CD4-positive, alpha-beta memory T cell (primary cell): ENCODE data around the gene RPAP3. TPM values are rescaled to one million over a fixed set of nuclear protein-coding genes. Genes with fewer than 3 reads are reported as not detected.
"Not testable (repeated sequence)": the region's sequence is repeated elsewhere in the genome, so short reads cannot be mapped to it uniquely, and the experiment has no call there.

Experiments used
- CTCF ChIA-PET: fragments of 350-600 bp; sonication (Branson Sonifier 250); formaldehyde crosslinking; loops from one replicate; lab custom pipeline; 2021; ENCODE audit warnings: inconsistent platforms; ENCODE audit not compliant: partially characterized antibody; lab: Charles Lee
- POLR2A ChIA-PET: fragments of 350-600 bp; sonication (Branson Sonifier 250); formaldehyde crosslinking; loops from one replicate; lab custom pipeline; 2021; ENCODE audit not compliant: partially characterized antibody; lab: Charles Lee
- DNase-seq, 5 donors: peaks; one replicate each; pipeline versions ENCODE4 v3.0.0 to v3.0.0-alpha.2; 2020 to 2022; ENCODE audit warnings: mixed read lengths in 1 of 5
- H3K27ac ChIP-seq: one replicate; pipeline ENCODE4 v1.7.0; 2013; ENCODE audit warnings: low read depth, low read length
- H3K27me3 ChIP-seq: 2 replicates; pipeline ENCODE4 v1.7.0; 2013; ENCODE audit warnings: mild to moderate bottlenecking, low read length, moderate library complexity; ENCODE audit not compliant: insufficient read depth
- H3K36me3 ChIP-seq: 2 replicates; pipeline ENCODE4 v1.7.0; 2013; ENCODE audit warnings: mild to moderate bottlenecking, low read length, moderate library complexity; ENCODE audit not compliant: insufficient read depth
- H3K4me1 ChIP-seq: 2 replicates; pipeline ENCODE4 v1.7.0; 2013; ENCODE audit warnings: mild to moderate bottlenecking, low read length, moderate library complexity; ENCODE audit not compliant: insufficient read depth
- H3K4me3 ChIP-seq, 2 donors: one replicate each; pipeline ENCODE4 v1.7.0; 2013; ENCODE audit warnings: low read length in 2 of 2, mild to moderate bottlenecking in 1 of 2
- H3K9me3 ChIP-seq, 2 donors: one replicate each; pipeline ENCODE4 v1.7.0; 2013; ENCODE audit warnings: low read length in 2 of 2, control low read depth in 1 of 2; ENCODE audit not compliant: control insufficient read depth in 1 of 2
- H3K27ac Mint-ChIP-seq, 7 donors: one replicate each; pipeline ENCODE4 v1.8.0; 2020 to 2021; ENCODE audit warnings: mixed read lengths in 7 of 7, mild to moderate bottlenecking in 6 of 7, inconsistent platforms in 3 of 7, moderate library complexity in 3 of 7
- H3K27me3 Mint-ChIP-seq, 2 donors: one replicate each; pipeline ENCODE4 v1.8.0; 2020 to 2021; ENCODE audit warnings: mixed read lengths in 2 of 2
- H3K36me3 Mint-ChIP-seq, 2 donors: one replicate each; pipeline ENCODE4 v1.8.0; 2020 to 2021; ENCODE audit warnings: mixed read lengths in 2 of 2, inconsistent platforms in 1 of 2, mild to moderate bottlenecking in 1 of 2
- H3K4me1 Mint-ChIP-seq, 4 donors: one replicate each; pipeline ENCODE4 v1.8.0; 2020 to 2021; ENCODE audit warnings: mixed read lengths in 4 of 4, mild to moderate bottlenecking in 1 of 4
- H3K4me3 Mint-ChIP-seq, 8 donors: one replicate each; pipeline ENCODE4 v1.8.0; 2020 to 2021; ENCODE audit warnings: mixed read lengths in 8 of 8, mild to moderate bottlenecking in 7 of 8, moderate library complexity in 6 of 8, inconsistent platforms in 3 of 8
- H3K9me3 Mint-ChIP-seq, 8 donors: one replicate each; pipeline ENCODE4 v1.8.0; 2020 to 2021; ENCODE audit warnings: mixed read lengths in 8 of 8, mild to moderate bottlenecking in 5 of 8, inconsistent platforms in 3 of 8, moderate library complexity in 1 of 8
- intact Hi-C: fragments of 100-400 bp; cut with micrococcal nuclease; formaldehyde crosslinking; loops from one replicate; pipeline ENCODE4 v1.15.1; 2023
- polyA plus RNA-seq, 2 donors: library from polyadenylated mRNA; unstranded; fragments of 300-500 nt; fragmentation: Illumina TruSeq; gene quantifications; one replicate each; pipeline ENCODE4 v1.2.3, GENCODE V29; 2021
- total RNA-seq, 2 experiments: library from RNA; stranded (reverse); gene quantifications; one replicate each; pipeline ENCODE4 v1.2.3, GENCODE V29; 2021

RPAP3 gene
- total and polyA plus RNA-seq, 4 experiments from 2014 or later, result 32.1 to 41.8 (median 37.1) TPM

- H3K4me3 Mint-ChIP-seq, H3K9me3 ChIP-seq, H3K27ac ChIP-seq, CTCF ChIA-PET, H3K27me3 ChIP-seq, H3K4me1 Mint-ChIP-seq, H3K36me3 ChIP-seq, H3K27ac Mint-ChIP-seq, POLR2A ChIA-PET, H3K4me3 ChIP-seq, intact Hi-C loops, DNase-seq, H3K4me1 ChIP-seq, H3K27me3 Mint-ChIP-seq: not testable (repeated sequence)
- H3K9me3 Mint-ChIP-seq, result peaks cover 8 to 72% (median 62%) of the 10 kb centered on the region in 8 donors
- peaks cover 65 to 79% of the 10 kb centered on the region in 2 donors for H3K36me3 Mint-ChIP-seq
Observed at GRCh38 chr12:47642310-47642709, 63.5 kb downstream of the RPAP3 start.

- Histone ChIP-seq H3K36me3 (no peaks in the 10 kb centered on the region), H3K9me3 (peaks cover 0 to 3% of the 10 kb centered on the region in 2 donors), H3K27me3 (no peaks in the 10 kb centered on the region), H3K27ac (no peak overlapping the region), H3K4me3 (no peak overlapping the region), H3K4me1 (no peaks in the 10 kb centered on the region)
- ChIA-PET POLR2A (interaction anchor here (0.6 kb wide), 1 partner anchor 1716 kb away, joined by 3 read pairs; no protein-coding TSS in a partner anchor), CTCF (interaction anchor here (0.6 to 2.5 kb wide), 10 partner anchors 11 to 604 kb away, joined by 3 to 31 read pairs (median 3); no protein-coding TSS in a partner anchor)
- H3K4me3 Mint-ChIP-seq, result no peak overlapping the region
- H3K36me3 Mint-ChIP-seq, result peaks cover 45 to 63% of the 10 kb centered on the region in 2 donors
- H3K27ac Mint-ChIP-seq, result peak overlapping the region in 1 of 7 donors; percentile 21
- peaks cover 0 to 7% (median 1%) of the 10 kb centered on the region in 4 donors for H3K4me1 Mint-ChIP-seq
- intact Hi-C loops, result loop anchor here (1.0 kb wide), 1 partner anchor 605 kb away; no protein-coding TSS in a partner anchor
- peaks cover 7 to 52% (median 39%) of the 10 kb centered on the region in 8 donors for H3K9me3 Mint-ChIP-seq
- peak; percentile 6 to 44 (median 16) for DNase-seq
- no peaks in the 10 kb centered on the region for H3K27me3 Mint-ChIP-seq
Observed at GRCh38 chr12:47636908-47637780, 68.7 kb downstream of the RPAP3 start.

- H3K27me3 ChIP-seq, H3K4me1 ChIP-seq, H3K27me3 Mint-ChIP-seq, H3K4me1 Mint-ChIP-seq, H3K36me3 ChIP-seq, H3K27ac ChIP-seq, DNase-seq, H3K4me3 Mint-ChIP-seq, POLR2A ChIA-PET, H3K9me3 ChIP-seq, H3K4me3 ChIP-seq, intact Hi-C loops: not testable (repeated sequence)
- Mint-ChIP-seq H3K36me3 (peaks cover 41 to 60% of the 10 kb centered on the region in 2 donors), H3K9me3 (peaks cover 6 to 40% (median 29%) of the 10 kb centered on the region in 8 donors), H3K27ac (peak overlapping the region in 1 of 7 donors; percentile 55)
- CTCF ChIA-PET, result interaction anchor here (1.2 to 2.1 kb wide), 2 partner anchors 11 to 12 kb away, joined by 3 to 4 read pairs; no protein-coding TSS in a partner anchor
Observed at GRCh38 chr12:47635770-47636169, 70.1 kb downstream of the RPAP3 start.

GRCh38 chr12:47634127-47634526 is 71.7 kb downstream of the RPAP3 start:
- DNase-seq, result no peak
- H3K27ac ChIP-seq, result no peak overlapping the region
- intact Hi-C loops, result no loop called here
- Mint-ChIP-seq H3K4me3 (no peak overlapping the region), H3K27me3 (no peaks in the 10 kb centered on the region), H3K36me3 (peaks cover 38 to 59% of the 10 kb centered on the region in 2 donors), H3K27ac (no peak overlapping the region), H3K9me3 (peaks cover 3 to 32% (median 19%) of the 10 kb centered on the region in 8 donors), H3K4me1 (peaks cover 0 to 7% (median 1%) of the 10 kb centered on the region in 4 donors)
- ChIA-PET CTCF (no interaction called here), POLR2A (no interaction called here)
- H3K27me3 ChIP-seq, result no peaks in the 10 kb centered on the region
- peaks cover 0 to 3% of the 10 kb centered on the region in 2 donors for H3K9me3 ChIP-seq
- H3K4me1 ChIP-seq, result no peaks in the 10 kb centered on the region
- no peak overlapping the region for H3K4me3 ChIP-seq
- no peaks in the 10 kb centered on the region for H3K36me3 ChIP-seq

GRCh38 chr12:47621960-47622359 is 83.9 kb downstream of the RPAP3 start:
- H3K4me1 ChIP-seq, result no peaks in the 10 kb centered on the region
- H3K4me3 Mint-ChIP-seq, result no peak overlapping the region
- H3K4me1 Mint-ChIP-seq, result peaks cover 0 to 2% (median 0%) of the 10 kb centered on the region in 4 donors
- DNase-seq, result no peak
- intact Hi-C loops, result no loop called here
- CTCF ChIA-PET, result no interaction called here
- no peak overlapping the region for H3K27ac ChIP-seq
- no peaks in the 10 kb centered on the region for H3K27me3 Mint-ChIP-seq
- POLR2A ChIA-PET, result no interaction called here
- no peaks in the 10 kb centered on the region for H3K27me3 ChIP-seq
- no peaks in the 10 kb centered on the region for H3K36me3 ChIP-seq
- H3K9me3 ChIP-seq, result no peaks in the 10 kb centered on the region
- H3K4me3 ChIP-seq, result no peak overlapping the region
- peaks cover 35 to 66% of the 10 kb centered on the region in 2 donors for H3K36me3 Mint-ChIP-seq
- no peak overlapping the region for H3K27ac Mint-ChIP-seq
- peaks cover 3 to 15% (median 8%) of the 10 kb centered on the region in 8 donors for H3K9me3 Mint-ChIP-seq

- H3K4me1 Mint-ChIP-seq, result peaks cover 0 to 2% (median 0%) of the 10 kb centered on the region in 4 donors
- H3K4me1 ChIP-seq, result no peaks in the 10 kb centered on the region
- no peak overlapping the region for H3K4me3 Mint-ChIP-seq
- peak overlapping the region in 1 of 7 donors; percentile 74 for H3K27ac Mint-ChIP-seq
- peaks cover 20 to 53% of the 10 kb centered on the region in 2 donors for H3K36me3 Mint-ChIP-seq
- no peak overlapping the region for H3K27ac ChIP-seq
- no peaks in the 10 kb centered on the region for H3K27me3 ChIP-seq
- no peaks in the 10 kb centered on the region for H3K9me3 ChIP-seq
- DNase-seq, result no peak
- POLR2A ChIA-PET, result no interaction called here
- no peaks in the 10 kb centered on the region for H3K27me3 Mint-ChIP-seq
- no peak overlapping the region for H3K4me3 ChIP-seq
- CTCF ChIA-PET, result no interaction called here
- no peaks in the 10 kb centered on the region for H3K36me3 ChIP-seq
- intact Hi-C loops, result no loop called here
- H3K9me3 Mint-ChIP-seq, result peaks cover 1 to 26% (median 20%) of the 10 kb centered on the region in 8 donors
Observed at GRCh38 chr12:47617476-47617875, 88.4 kb downstream of the RPAP3 start.

DNA sequence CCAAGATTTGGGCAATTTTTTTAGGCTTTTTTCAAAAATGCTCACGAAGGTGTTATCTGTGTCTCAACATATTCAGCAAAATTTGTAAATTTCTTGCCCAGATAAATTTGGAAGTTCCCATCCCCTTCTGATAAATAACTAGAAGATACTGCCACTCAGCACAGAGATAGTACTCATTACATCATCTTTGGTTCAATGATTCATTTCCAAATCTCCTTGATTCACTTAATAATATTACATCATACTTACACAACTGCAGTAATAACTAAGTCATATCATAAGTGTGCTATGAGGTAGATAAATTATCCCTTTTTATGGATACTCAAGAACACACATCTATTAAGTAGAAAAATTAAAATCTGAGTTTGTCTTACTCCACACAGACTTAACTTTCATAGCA is 89.4 kb downstream of the RPAP3 start:
- no peak overlapping the region for H3K4me3 Mint-ChIP-seq
- Histone ChIP-seq H3K27me3 (no peaks in the 10 kb centered on the region), H3K9me3 (no peaks in the 10 kb centered on the region), H3K4me3 (no peak overlapping the region), H3K27ac (no peak overlapping the region), H3K4me1 (no peaks in the 10 kb centered on the region), H3K36me3 (no peaks in the 10 kb centered on the region)
- no peaks in the 10 kb centered on the region for H3K27me3 Mint-ChIP-seq
- H3K4me1 Mint-ChIP-seq, result peaks cover 0 to under 1% (median 0%) of the 10 kb centered on the region in 4 donors
- ChIA-PET POLR2A (no interaction called here), CTCF (no interaction called here)
- no peak for DNase-seq
- peaks cover 14 to 52% of the 10 kb centered on the region in 2 donors for H3K36me3 Mint-ChIP-seq
- peaks cover 4 to 32% (median 25%) of the 10 kb centered on the region in 8 donors for H3K9me3 Mint-ChIP-seq
- H3K27ac Mint-ChIP-seq, result no peak overlapping the region
- intact Hi-C loops, result no loop called here
